ENCODE results near the gene SNRPB. TPM values are rescaled to one million over a fixed set of nuclear protein-coding genes. Genes with fewer than 3 reads are reported as not detected.

SNRPB gene
- total RNA-seq, 1 donor from 2014 or later: 92.1 TPM

DNA sequence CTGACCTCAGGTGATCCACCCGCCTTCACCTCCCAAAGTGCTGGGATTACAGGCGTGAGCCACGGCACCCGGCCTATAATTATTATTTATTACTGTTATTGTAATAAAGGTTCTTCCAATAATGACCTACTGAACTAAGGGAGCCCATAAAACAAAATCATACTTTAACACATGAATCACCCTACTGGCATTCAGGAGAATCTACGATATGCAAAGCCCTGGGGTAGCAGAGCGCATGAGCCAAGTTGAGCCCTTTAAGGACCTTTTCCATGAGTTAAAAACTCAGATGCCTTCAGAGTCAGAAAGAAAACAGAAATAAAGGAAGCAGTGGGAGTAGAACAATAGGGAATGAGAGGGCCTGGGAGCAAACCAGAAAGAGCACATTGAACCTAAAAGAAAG, 41.5 kb downstream of the SNRPB start:
- no peak for DNase-seq (ENCODE audit: low read depth)

DNA sequence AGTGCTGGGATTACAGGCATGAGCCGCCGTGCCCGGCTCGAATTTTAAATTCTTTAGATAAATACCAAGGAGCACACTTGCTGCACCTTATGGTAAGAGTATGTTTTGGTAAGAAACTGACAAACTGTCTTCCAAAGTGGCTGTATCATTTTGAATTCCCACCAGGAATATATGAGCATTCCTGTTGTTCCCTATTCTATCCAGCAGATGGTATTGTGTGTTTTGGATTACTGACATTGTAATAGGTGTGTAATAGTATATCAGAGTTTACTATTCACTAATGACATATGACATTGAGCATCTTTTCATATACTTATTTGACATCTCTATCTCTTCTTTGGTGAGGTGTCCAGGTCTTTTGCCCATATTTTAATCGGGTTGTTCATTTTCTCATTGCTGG, 49.3 kb downstream of the SNRPB start:
- DNase-seq (ENCODE audit: low read depth): peak; percentile 4

DNA sequence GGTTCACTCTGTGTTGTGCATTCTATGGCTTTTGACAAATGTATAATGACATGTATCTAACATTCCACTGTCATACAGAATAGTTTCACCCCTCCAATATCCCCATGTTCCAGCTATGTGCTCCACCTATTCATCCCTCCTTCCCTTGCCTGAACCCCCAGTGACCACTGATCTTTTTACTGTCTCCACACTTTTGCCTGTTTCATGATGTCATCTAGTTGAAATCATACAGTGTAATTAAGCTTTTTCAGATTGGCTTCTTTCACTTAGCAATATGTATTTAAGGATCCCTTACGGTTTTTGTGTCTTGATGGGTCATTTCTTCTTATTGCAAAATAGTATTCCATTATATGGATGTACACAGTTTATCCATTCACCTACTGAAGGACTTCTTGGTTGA, 50.1 kb downstream of the SNRPB start:
- DNase-seq (ENCODE audit: low read depth): no peak

DNA sequence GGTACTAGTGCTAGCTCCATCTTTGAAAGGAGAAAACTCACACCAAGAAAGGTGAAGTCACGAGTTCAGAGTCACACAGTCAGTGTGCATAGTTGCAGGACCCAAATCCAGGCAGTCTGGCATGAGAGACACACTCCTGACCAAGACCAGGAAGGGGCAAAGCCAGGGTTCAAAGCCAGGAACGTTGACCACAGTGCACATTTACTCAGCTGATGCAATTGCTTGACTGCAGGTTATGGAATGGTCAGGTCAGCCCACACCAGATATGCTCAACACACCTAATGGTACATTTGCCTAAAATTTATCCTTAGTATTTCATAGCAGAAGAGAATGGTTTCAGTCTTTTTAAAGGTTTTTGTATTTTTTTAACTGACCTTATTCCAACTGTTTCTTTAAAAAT, 52.2 kb downstream of the SNRPB start:
- DNase-seq (ENCODE audit: low read depth): no peak

DNA sequence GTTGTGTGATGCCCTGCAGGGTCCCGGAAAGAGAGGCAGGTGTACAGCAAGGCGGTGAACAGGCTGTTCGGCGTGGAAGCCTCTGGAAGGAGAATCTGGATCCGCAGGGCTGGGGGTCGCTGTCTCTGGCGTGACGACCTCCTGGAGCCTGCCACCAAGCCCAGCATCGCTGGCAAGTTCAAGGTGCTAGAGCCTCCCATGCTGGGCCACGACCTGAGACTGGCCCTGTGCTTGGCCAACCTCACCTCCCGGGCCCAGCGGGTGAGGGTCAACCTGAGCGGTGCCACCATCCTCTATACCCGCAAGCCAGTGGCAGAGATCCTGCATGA, 53.4 kb downstream of the SNRPB start:
- DNase-seq (ENCODE audit: low read depth): no peak

DNA sequence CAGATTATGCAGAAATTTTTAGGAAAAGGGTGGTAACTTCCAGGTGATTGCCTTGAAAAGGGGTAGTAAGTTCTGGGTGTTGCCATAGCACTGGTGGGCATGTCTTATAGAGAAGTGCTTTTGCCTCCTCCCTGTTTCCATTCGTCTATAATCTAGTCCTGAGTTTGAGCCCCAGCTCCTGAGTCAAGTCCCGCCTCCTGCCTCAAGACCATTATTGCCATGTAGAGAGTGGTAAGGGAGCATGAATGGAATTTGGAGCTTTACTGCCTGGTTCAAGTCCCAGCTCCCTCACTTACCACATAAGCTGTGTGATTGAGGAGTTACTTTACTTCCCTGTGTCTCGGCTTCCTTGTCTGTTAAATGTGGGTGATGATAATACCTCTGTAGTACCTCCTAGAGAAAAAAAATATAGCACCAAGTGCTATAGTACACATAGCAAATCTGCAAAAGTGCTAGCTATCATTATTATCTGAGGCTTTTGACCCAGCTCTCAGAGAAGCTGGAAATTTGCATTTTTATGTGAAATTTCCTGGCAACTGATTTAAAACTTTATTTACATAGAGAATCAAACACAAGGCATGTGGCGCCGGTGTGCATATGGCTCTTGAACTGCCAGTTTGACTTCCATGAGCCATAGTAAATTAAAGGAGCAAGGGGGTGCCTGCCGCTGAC, 53.9 kb downstream of the SNRPB start:
- DNase-seq (ENCODE audit: low read depth): no peak

Other genes starting within 250 kb of the SNRPB start
- not detected in 2 replicates for gene TGM3, start 174.8 kb downstream of the SNRPB start, total RNA-seq
- not detected in 2 replicates for gene TGM6, start 89.9 kb downstream of the SNRPB start, total RNA-seq
- 8.5 and 17.5 TPM in 2 replicates for gene ZNF343, start 38.1 kb upstream of the SNRPB start, total RNA-seq
- not detected in 2 replicates for gene TMC2, start 65.8 kb upstream of the SNRPB start, total RNA-seq
- gene NOP56, start 181.8 kb upstream of the SNRPB start, total RNA-seq: 110 and 169 TPM in 2 replicates
- gene IDH3B, start 193.4 kb upstream of the SNRPB start, total RNA-seq: 72.9 and 104 TPM in 2 replicates
- 2.6 and 5.1 TPM in 2 replicates for gene EBF4, start 222.0 kb upstream of the SNRPB start, total RNA-seq